Superior temporal gyrus (tissue), 1 donor: ENCODE measurements around the gene LYSMD2.
"Not testable (repeated sequence)": the region's sequence is repeated elsewhere in the genome, so short reads cannot be mapped to it uniquely, and the experiment has no call there.

Experiments
- DNase-seq: peaks from one replicate; pipeline ENCODE4 v3.0.0-alpha.2; 2016; ENCODE audit errors: extremely low spot score

Gene LYSMD2

DNA sequence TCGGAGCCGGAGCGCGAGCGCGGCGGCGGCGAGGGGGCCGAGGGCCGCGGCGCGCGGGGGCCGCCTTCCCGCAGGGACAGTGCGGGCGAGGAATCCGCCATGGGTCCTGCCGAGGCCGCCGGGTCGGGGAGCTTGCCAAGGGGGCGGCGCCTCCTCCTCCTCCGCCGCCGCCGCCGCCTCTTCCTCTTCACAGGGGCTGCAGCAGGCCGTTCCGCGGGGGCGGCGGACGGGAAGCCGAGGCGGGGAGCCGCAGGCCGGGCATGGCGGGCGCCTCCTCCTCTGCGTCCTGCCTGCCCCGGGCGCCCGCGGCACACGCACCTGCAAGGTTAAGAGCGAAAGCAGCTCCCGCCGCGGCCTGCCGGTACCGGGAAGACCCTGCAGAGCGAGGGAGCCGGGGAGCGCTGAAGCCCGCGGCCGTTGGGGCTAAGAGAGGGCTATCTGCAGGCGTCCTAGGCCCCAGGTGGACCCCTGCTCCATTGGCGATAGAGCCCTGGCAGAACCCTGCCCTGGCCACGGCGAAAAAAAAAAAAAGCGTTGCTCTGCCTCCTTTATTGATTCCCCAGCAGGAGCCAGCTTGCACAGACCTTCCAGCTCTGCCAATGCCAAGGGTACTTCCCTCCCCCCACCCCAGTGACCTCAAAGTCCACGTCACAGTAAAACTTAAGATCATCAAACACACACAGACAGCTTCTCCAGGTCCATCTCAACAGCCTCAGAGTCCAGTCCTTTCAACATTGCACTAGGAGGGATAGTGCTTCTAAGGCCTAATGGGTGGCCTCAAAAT, at the start of gene LYSMD2:
LYSMD2 (minus strand) TSS at position 134 of the 784 bp plus-strand sequence; CDS start at position 101, 33 bp downstream.
- no peak for DNase-seq

DNA sequence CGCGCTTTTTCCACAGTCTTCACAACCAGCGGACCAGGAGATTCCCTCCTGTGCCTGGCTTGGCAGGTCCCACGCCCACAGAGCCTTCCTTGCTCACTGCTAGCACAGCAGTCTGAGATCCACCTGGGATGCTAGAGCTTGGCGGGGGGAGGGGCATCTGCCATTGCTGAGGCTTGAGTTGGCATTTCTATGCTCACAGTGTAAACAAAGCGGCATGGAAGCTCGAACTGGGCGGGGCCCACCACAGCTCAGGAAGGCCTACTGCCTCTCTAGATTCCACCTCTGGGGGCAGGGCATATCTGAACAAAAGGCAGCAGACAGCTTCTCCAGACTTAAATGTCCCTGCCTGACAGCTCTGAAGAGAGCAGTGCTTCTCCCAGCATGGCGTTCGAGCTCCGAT, 49.7 kb upstream of the LYSMD2 start:
- not testable (repeated sequence) for DNase-seq

DNA sequence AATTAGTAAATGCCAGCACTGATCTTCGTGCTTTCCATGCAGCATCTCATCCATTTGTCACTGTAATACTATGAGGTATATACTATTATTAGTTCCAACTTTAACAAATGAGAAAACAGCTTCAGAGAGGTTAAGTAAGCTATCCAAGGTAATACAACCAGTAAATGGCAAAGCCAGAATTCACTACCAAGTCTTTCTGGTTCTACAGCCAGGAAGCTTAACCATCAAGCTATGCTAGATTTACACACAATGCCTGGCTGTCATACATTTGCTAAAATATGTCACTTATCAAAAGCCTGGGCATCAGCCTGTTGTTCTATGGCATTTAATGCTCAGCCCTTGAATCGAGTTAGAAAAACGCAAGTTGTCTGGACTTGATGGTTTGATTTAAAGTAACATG, 46.5 kb upstream of the LYSMD2 start:
- no peak for DNase-seq

GRCh38 chr15:51782357-51782896, 45.0 kb upstream of the LYSMD2 start:
- no peak for DNase-seq

DNA sequence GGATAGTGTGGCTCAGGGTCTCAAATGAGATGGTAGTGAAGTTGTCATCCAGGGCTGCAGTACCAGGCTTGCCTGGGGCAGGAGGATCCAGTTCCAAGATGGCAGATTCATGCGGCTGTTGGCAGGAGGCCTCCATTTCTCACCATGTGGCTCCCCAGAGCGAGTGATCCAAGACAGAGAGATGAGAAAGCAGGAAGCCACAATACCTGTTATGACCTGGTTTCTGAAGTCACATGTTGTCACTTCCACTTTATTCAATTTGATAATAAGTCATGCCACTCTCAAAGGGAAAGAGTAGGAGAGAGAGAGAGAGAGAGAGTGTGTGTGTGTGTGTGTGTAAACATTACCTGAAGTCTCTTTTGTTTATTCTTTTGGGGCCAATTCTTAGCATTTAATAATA, 44.1 kb upstream of the LYSMD2 start:
- no peak for DNase-seq

DNA sequence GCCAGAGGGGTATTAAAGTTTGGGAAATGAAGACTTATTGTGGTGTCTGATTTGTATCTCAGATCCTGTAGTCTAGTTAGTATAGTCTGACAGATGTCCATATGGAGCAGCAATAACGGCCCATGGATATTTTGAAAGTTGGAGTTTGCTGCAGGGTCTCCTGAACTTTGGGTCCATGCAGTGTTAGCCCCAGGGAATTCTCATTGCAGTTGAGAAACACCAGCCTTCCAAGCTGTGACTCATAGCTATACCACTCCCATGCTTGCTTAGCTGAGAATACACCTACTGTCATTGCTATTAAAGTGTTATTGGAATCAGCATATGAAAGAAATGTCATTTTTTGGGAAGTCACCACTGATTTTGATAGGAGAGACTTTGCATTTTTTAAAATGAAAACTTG, 43.2 kb upstream of the LYSMD2 start:
- no peak for DNase-seq

GRCh38 chr15:51776952-51777569, 39.6 kb upstream of the LYSMD2 start:
- DNase-seq, result peak; percentile 97

GRCh38 chr15:51775967-51776816, 38.7 kb upstream of the LYSMD2 start:
- peak; percentile 83 for DNase-seq

- DNase-seq, result peak; percentile 7
These were observed 37.5 kb upstream of the LYSMD2 start for GRCh38 chr15:51774916-51775315.

GRCh38 chr15:51771773-51772172, 34.3 kb upstream of the LYSMD2 start:
- no peak for DNase-seq

DNA sequence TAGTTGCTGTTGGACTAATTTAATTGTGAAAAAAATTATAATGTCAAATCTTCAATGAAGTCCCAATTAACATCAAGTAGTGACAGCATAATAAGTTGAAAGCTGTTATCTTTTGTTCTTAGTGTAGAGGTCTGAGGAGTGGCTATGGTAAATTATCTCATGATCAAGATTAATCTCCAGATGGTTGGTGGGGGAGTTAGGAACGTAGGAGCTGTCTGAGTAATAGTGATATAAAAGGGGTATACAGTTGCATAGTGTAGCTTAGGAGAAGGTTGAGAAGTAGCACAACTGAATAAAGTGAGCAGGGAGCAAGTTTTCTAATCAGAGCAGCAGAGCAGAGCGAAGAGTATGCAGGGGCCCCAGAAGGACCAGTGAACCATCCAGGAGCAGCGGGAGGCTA, 33.4 kb upstream of the LYSMD2 start:
- DNase-seq, result no peak

DNA sequence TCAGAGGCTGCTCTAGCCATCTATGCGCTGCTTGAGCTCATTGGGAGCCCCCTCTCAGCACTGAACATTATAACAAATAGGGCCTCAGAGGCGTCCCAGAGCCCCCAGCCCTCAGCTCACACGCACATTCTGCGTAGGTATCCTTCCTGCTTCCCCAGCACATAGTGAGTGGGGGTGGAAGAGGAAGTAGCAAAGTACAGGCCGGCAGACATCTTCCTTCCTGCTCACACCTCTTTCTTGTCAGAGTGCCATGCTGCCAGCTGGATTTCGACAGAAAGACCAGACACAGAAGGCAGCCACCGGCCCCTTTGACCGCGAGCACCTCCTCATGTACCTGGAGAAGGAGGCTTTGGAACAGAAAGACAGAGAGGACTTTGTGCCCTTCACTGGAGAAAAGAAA, 30.6 kb upstream of the LYSMD2 start:
- DNase-seq, result no peak

DNA sequence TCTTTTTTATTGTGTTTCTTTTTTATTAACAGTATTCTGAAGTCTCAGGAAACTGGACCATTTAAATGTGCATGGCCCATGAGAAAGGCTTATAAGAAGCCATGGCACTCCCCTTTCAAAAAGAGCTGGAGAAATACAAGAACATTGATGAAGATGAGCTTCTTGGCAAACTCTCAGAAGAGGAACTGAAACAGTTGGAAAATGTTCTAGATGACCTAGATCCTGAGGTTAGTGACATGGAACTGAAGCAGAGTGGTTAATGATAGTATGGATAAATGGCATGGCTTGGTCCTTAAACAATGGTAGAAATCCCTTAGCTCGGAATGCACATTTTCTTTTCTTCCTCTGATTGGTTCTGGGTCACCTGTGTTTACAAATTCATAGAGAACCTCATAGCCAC, 28.9 kb upstream of the LYSMD2 start:
- DNase-seq, result no peak

DNA sequence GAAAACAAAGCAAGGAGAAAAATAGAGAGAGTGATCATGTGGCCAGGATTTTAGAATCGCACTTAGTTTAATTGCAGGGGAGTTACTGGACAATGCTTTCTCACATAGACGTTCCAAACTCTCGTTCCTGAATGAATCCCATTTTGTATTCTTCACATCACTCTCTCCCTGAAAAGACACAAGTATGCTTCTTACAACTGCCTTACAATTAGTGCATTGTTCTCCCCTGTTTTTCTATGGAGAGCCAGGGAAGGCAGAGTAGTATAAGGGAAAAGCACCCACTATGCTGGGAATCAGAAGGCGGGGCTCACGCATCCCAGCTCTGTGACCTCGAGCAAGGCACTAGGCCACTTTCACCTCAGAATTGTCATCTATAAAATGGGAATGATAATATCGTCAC, 28.3 kb upstream of the LYSMD2 start:
- DNase-seq, result peak; percentile 98

DNA sequence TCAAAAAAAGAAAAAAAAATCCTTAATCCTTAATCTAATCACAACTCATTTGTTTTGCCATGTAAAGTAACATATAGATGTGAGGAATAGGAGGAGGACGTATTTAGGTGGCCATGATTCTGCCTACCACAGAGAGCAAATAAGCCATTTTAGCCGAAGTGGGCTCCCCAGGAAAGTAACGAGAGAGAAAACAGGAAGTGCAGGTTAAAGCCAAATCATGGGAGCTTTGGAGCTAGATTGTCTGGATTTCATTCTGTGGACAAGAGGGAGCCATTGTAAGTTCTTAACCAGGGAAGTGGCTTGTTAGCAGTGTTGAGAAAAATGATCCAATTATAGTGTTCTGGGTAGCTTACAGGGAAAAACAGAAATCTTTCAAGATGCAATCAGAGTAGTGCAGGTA, 23.4 kb upstream of the LYSMD2 start:
- no peak for DNase-seq

- no peak for DNase-seq
These were observed 22.2 kb upstream of the LYSMD2 start for GRCh38 chr15:51759557-51760070.

- peak; percentile 79 for DNase-seq
These were observed 21.2 kb upstream of the LYSMD2 start for GRCh38 chr15:51758645-51759044.

- DNase-seq, result no peak
These were observed 20.0 kb upstream of the LYSMD2 start for GRCh38 chr15:51757450-51757849.

DNA sequence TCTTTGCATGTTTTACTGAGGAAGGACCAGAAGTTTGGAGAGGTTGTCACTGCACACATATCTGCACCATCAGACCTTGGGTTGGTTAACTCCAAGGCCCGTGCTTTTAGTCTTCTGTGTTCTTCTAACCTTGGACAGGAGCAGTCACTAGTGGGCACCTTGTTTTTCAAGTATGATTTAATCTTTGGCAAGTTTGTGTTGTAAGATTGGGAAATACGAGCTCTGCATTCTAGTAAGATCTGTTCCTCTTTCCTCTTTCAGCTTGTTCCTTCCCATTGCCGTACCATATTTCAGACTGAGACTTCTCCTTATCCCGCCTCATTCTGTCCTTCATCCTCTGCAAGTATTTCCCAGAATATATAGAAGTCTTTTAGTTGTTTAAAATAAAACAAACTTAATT, 19.0 kb upstream of the LYSMD2 start:
- no peak for DNase-seq

- no peak for DNase-seq
These were observed 18.3 kb upstream of the LYSMD2 start for GRCh38 chr15:51755790-51756189.

DNA sequence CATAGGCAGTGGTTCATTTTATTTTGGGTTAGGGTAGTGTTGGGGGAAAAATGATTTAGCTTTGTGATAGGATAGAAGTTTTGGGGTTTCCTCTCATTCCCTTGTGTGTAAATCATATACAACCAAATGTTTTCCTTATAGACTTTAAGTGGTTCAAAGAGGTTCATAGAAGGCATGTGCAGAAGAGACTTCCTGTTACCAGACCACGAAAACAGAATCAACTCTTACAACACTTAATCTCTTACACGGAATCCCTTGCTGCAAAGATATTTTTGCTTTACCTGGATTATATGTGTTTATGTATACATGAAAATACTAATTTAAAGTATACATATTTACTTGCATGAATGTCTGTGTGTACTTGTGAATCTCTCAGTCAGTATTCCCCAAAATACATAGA, 16.8 kb upstream of the LYSMD2 start:
- DNase-seq, result no peak

- no peak for DNase-seq
These were observed 15.4 kb upstream of the LYSMD2 start for GRCh38 chr15:51752888-51753287.
